Activated gamma-delta T cell (primary cell): ENCODE results near the gene RAB22A.
A peak's percentile ranks its signal among the peaks of the same experiment; 100 is the strongest.
"Not testable (repeated sequence)": the region's sequence is repeated elsewhere in the genome, so short reads cannot be mapped to it uniquely, and the experiment has no call there.

ENCODE experiments used
- DNase-seq: peaks from one replicate; lab custom pipeline; 2025; lab: John Stamatoyannopoulos, UW

Gene RAB22A

DNA sequence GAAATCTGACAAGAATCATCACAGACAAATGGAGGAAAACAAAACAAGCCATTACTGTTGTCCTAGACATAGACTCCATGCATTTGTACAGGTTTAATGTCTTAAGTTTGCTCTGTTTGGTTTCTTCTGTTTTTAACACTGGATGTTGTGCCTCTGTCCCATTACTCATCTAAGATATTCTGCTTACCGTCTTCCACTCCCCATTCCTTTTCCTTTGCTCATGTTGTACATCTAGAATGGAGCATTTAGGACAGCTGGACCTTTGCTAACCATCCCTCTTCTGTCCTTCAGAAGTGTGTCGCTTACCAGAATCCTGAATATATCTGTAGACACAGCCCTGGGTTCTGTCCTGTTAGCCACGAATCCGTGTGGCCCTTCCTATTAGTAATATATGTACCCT, 35.2 kb downstream of the RAB22A start:
- DNase-seq: no peak

DNA sequence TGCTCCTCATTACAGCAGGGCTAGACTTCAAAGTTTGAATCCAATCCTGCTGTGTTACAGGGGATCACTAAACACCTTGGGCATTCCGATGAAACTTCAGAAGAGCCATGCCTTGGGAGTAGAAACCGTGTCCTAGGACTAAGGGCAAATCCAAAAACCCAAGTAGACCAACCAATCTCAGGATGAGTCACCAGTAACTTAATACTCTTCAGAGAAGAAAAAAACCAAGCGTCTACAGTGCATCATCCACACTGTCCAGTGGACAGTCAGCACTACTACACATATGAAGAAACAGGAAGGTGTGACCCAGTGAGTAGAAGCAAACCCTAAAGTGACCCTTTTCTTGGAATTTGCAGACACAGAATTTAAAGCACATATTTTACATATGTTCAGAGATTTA, 40.1 kb downstream of the RAB22A start:
- DNase-seq: no peak

DNA sequence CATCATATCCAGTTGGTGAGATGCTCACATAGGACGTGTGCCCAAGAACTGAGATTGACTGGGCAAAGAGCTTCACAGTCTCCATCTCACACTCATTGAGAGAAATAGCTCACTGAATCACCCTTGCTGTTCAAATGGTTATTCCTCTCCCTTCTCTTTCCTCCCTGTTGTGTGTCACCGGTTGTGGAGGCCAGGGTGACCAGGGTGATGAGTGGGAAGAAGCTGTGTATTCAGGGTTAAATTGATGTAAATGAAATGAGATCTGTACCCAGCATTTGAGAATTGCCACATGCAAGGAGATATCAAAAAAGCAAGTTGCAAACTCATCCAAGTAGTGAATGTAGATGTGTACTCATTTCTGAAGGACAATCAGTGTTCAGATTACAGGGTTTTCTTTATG, 43.0 kb downstream of the RAB22A start:
- DNase-seq: no peak

DNA sequence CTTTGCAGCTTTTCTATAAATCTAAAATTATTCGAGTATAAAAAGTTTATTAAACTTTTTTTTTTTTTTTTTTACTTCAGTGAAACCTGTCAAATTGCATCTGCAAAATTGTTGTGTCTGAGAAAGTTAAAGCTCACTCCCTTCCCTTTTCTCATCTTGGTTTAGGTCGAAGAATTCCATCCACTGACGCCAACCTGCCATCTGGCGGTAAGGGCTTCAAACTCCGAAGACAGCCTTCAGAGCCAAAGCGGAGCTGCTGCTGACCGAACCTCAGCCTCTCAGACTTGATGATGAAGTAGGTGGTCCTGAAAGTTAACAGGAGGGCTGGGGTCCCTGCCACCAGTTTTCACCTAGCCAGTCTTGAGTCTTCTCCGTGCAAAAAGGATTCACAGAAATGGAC, 49.9 kb downstream of the RAB22A start:
- no peak for DNase-seq

DNA sequence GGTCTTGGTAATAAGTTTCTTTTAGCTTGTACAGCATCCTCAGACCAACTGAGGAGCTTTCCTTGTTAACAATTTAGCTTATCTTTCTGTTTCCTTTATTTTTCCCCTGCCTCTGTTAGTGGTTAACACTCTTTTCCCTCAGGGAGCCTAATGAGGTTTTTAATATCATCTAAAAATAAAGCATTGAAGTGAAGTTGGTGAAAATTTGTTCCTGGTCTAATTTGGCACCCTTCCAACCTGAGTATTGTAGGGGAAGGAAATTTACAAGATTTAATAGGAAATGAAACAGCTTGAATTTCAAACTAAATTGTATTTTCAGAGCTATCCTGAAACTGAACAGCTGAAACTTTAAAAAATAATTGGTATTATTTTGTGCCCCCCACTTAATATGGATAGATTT, 51.4 kb downstream of the RAB22A start:
- DNase-seq: no peak

DNA sequence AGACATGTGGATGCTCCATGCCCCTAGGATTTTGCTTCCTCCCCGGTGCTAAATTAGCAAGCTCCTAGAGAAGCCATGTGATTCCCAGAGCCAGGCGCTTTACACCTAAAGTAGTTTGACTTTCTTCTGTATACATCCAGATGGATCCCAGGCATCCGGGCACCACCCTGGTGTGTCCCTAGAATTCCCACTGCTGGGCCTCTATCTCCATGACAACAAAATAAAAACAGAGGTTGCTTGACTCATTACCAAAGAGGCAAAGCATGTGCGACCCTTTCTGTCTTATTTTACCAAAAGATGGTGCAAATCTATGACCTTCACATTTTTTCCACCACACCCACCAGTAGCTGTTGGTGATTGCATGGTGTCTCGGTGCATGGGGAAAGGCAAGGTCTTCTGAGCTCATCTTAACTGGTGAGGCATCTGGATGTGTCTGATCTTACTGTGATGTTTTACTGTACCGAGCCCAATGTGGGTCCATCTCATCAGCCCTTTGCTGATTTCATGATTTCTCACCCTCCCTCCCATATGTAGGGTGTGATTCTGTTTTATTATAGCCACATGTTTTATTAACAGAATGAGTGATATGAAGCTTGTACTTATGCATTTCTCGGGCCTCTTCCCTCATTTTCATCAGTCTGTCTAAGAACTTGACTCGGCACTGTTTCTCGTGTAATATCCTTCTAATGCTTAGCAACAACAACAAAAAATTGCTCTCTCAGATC, 52.1 kb downstream of the RAB22A start:
- DNase-seq: no peak

DNA sequence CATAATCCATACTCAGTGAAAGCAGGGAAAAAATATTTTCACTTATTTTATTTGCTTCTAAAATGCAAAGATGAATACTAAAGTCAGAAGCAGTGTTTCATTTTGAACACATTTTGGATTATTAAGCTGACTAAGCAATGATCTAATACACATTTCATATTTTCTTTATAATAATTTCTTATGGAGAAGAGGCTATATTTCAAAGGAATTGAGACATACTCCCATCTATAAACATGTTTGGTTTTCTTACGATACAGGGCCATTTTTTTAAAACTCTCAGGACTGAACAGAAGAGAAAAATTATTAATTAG, 52.6 kb downstream of the RAB22A start:
- DNase-seq: no peak

DNA sequence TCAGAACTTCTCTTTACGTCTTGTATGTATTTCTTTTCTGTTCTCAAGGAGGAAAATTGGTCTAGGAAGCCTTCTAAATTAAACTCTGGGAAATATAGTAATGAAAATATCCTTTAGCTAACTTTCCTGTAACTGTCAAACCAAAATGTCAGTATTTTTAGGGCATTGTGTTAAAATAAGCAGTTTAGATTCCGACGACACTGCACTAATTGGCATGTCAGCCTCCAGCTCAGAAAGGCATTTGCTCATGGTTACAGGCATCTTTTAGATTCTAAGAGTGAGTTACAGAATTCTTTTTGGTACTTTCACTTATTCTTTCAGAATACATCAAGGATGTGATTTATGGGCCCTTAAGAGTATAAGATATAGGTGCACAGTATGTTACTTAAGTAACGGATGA, 53.5 kb downstream of the RAB22A start:
- no peak for DNase-seq

DNA sequence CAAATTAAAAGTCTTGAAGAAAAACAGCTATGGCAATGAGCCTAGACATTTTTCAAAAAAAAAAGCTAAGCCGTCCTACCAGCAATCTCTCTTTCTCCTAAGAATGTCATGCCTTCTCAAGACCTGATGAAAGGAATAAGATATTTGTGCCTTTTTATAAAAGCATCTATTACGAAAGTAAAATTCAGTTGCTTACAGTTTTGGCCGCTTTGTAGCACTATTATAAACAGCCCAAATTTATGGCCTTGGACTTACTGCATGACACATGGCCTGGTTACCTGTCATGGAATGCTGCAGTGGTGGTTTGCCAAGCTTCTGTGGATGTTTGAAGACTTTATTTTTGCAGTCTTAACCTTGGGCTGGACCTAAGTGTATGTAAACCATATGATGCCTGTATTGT, 57.4 kb downstream of the RAB22A start:
- DNase-seq: no peak

DNA sequence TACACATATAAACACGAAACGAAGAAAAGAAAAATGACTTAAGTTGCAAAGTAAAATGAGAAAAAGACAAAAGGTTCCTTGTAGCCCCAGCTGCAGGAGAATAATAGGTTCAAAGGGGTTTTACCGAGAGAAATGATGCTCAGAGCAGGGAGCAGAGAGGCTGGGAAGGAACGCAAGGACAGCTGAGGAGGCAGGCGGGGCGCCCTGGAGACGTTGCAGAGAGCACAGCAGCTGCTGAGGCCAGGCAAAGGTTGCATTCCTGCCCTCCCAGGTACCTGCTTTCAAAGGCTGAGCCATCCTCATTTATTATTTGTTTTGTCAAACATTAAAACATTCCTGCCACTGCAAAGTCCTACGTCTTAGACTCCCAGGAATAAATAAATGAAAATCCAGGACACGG, 63.3 kb downstream of the RAB22A start:
- DNase-seq: no peak

DNA sequence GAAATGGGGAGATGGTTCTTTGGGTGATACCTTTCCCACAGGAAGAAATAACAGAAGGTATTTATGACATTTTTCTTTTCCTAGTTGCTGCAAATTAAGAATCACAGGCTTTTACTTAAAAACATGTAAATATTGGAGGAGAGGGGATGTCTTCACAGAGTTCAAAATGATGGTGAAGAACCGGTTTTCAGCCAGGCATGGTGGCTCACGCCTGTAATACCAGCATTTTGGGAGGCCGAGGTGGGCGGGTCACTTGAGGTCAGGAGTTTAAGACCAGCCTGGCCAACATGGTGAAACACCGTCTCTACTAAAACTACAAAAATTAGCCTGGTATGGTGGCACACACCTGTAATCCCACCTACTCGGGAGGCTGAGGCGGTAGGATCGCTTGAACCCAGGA, 63.8 kb downstream of the RAB22A start:
- not testable (repeated sequence) for DNase-seq

DNA sequence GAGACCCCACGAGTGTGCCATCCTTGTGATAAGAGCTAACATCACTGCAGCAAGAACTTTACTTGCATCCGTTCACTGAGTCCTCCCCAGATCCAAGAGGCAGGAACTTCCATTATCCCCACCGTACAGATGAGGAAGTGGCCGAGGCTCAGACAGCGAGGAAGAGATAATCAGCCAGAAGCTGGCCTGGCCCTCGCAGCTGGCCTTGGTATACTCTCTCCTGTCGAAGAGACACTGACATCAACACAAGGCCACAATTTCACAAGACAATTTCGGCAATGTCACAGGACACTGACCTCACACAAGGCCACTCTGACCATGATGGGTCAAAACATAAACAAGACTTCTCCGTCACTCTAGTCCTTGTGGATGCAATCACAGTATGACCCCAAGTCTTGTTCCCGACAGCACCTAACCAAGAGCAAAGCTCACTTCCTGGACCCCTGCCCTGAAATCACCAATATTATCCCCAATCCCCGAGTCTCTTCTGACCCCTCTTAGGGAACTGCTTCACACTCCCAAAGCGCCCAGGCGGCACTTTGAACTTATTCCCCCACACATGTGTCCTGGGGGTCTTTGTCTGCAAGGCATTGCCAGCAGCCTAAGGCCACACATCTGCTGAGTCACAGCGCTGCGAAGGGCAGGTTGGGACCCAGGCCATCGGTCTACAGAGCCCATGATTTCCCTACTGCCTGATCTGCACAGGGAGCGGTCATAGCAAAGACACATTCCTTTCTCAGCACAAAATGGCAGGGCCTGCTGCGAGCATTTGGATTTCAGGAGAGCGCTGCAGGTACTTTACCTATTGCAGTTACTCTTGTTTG, 64.7 kb downstream of the RAB22A start:
- no peak for DNase-seq

DNA sequence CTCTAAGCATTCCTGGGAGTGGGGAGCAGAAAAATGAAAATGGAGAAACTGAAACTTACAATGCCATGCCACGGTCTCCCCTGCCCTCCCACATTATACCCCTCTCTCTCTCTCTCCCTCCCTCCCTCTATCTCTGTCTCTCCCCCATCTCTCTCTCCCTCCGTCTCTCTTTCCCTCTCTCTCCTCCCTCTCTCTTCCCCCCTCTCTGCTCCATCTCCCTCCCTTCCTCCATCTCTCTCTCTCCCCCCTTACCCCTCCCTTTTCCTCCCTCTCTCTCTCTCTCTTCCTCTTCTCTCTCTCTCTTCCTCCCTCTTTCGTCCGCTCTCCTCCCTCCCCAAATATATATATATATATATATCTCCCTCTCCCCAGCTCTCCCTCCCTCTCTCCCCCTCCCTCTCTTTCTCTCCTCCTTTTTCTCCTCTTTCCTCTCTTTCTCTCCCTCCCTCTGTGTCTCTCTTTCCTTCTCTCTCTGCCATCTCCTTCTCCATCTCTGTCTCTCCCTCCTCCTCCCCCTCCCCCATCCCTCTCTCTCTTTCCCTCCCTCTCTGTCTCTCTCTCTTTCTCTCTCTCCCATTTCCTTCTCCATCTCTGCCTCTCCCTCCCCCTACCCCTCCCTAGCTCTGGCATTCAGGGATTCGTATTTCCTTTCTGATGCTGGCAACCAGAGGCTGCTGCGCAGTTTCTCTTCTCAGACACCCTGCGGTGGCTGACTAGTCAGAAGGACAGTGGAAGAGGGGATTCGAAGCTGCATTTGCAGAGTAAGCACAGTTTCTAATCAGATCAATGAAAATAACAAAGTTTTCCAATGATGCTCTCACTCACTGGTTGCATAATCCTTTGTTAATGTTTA, 65.6 kb downstream of the RAB22A start:
- no peak for DNase-seq

DNA sequence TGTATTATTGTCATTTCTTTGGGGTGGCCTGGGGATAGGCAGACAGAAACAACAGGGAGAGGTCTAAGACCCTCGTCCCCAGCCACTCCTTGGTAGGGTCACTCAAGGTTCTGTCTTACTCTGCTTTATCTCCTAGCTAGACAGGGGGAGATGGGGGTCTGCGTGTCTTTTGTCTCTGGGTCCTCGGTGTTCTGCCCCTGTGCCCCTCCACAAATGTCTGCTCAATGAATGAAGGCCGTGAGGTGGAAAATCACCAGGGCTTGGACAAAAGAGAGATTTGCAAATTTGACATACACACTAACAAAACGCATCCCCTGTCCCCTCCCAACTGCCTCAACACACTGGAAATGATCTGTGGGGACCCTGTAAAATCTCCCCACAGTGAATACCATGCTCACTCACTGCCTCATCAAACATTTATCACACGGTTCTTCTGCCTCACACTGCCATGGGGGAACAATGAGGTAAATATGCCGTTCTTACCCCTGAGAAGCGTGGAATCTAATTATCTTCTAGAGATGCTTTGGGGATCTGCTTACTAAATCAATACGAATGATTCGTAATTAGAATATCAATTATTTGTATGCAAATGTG, 66.3 kb downstream of the RAB22A start:
- no peak for DNase-seq

DNA sequence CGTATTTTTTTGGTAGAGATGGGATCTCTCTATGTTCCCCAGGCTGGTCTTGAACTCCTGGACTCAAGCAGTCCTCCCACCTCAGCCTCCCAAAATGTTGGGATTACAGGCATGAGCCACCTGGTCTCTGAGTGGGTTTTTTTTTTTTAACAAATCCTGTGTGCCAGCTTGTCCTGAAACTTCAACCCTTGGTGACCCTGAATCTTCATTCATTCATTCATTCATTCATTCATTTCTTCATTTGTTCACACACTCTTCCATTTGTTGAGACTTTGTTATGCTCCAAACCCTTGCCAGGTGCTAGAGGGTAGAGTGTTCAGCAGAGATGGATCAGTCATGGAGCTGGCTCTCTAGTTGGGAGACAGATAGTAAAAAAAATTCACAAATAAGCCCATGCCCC, 67.5 kb downstream of the RAB22A start:
- DNase-seq: no peak

DNA sequence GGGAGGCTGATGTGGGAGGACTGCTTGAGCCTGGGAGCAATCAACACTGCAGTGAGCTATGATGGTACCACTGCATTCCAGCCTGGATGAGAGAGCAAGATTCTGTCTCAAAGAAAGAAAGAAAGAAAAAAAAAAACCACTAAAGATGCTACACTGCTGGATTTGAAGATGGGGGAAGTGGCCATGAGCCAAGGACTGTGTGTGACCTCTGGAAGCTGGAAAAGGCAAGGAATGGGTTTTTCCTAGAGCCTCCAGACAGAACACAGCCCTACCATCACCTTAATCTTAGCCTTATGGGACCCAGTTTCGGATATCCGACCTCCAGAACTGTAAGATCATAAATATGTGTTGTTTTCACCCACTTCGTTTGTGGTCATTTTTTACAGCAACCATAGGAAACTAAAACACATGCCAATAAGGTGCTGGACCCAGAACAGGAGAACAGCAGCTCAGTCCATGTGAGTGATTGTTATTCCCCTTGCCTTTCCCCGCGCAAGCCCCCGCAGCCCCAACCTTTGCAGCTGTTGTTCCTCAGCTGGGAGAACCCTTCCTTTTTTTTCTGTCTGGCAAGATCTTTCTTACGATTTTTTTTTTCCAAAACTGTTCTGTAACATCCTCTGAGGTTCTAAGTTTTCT, 68.4 kb downstream of the RAB22A start:
- no peak for DNase-seq

DNA sequence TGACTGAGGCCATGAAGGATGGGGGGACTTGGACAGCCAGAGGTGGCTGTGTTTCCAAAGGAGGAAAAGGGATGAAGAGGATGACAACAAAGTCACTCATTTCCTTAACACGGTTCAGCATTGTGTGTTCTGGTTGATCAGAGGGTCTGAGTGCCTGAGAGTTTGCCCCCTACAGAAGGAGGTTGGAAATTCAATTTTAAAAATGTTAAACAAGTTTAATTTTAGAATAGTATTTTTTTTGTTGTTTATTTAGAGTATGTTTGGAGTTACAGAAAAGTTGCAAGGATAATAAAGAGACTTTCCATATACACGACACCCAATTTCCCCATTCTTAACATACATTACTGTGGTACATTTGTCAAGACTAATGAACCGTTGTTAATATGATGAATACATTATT, 69.2 kb downstream of the RAB22A start:
- DNase-seq: no peak

DNA sequence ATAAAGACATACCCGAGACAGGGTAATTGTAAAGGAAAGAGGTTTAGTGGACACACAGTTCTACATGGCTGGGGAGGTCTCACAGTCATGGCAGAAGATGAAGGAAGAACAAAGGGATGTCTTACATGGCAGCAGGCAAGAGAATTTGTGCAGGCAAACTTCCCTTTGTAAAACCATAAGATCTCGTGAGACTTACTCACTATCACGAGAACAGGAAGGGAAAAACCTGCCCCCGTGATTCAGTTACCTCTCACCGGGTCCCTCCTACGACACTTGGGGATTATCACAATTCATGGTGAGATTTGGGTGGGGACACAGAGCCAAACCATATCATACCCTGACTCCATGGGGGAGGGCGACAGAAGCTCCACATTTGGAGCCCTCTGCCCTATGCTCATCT, 72.1 kb downstream of the RAB22A start:
- no peak for DNase-seq

DNA sequence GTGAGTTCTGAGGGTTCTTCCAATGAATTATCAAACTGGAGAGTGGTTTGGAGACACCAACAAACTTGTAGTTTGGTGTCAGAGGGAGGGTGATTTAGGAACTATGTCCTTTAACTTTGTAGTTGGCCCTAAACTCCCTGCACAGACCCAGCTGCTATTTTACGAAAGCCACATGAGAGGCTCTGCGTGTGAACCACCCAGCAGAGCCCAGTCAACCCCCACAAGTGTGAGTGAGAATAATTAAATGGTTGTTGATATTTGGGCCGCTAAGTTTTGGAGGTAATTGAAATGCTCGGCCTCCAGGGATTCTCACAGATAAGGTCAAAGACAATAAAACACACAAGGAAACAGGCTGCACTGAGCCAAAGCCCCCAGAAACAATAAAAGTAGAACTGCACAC, 72.6 kb downstream of the RAB22A start:
- no peak for DNase-seq

DNA sequence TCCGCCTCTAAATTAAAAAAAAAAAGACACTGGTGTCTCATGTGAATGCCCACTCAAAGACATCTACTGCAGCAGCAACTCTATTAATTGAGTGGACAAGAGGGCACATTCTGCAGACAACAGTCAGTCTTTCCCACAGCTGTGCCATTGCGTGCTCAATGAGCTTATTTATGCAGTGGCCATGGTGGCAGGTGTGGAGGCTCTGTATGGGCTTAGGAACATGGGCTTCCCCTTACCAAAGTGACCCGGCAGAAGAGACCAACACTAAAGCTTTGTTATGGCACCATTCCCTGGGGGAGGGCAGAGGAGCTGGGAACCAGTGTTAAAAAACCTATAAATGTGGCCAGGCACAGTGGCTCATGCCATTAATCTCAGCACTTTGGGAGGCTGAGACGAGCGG, 75.3 kb downstream of the RAB22A start:
- DNase-seq: no peak

DNA sequence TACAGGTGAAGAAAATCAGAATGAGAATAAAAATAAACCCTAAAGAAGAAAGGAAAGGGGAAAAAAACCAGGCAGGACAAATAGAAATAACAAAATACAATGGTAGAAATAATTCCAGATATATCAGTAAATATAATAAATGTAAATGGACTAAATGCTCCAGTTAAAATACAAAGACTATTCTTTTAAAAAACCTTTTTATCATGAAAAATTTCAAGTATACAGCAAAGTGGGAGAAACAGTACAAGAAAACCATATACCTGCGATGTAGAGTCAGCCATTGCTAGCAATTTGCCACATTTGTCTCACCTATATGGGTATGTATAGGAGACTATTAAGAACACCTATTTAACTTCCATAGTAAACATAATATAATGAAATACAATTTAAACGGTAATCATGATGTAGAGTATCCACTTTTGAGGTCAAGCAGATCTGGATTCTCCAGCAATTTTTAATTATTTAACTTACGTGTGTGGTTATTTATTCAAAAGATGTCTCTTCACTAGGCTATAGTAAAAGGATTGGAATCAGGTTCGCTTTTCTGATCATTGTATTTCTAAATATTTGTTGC, 78.6 kb downstream of the RAB22A start:
- DNase-seq: no peak

DNA sequence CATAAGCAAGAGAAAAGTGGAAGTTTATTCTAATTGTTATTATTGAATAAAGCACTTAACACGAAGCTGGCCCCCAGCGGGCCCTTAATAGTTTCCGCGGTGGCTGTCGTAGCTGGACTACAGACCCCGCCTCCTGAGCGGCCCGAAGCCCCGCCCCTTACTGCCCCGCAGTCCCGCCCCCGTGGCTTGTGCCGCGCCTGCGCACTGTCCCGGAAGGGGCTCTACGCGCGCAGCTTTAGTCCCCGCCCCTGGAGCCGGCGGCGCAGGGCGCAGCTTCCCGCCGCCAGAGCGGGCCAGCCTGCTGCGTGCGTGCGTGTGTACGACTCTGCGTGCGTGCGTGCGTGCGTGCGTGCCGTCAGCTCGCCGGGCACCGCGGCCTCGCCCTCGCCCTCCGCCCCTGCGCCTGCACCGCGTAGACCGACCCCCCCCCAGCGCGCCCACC, 79.4 kb downstream of the RAB22A start, which contains the start of gene VAPB:
Gene VAPB, plus strand, starts transcription at position 348 of the 442 bp plus-strand sequence. CDS start 231 bp downstream, outside the sequence.
- peak; percentile 97 for DNase-seq
